Measurements from ENCODE around the gene SCAI. TPM values are rescaled to one million over a fixed set of nuclear protein-coding genes. Genes with fewer than 3 reads are reported as not detected.

The SCAI gene
- total and polyA plus RNA-seq, 10 donors, result 1.6 to 19.6 (median 7.5) TPM

- H3K4me3 ChIP-seq, result no peak overlapping the region
- H3K27ac ChIP-seq, result no peak overlapping the region
- no peak for TF ChIP-seq CTCF (IDR thresholded peaks at IDR 0.05 in 8 of 11, conservative IDR thresholded peaks at IDR 0.05 in 3 of 11)
- no peak for TF ChIP-seq POLR2AphosphoS5 (IDR thresholded peaks at IDR 0.05)
- no peak for TF ChIP-seq POLR2A (IDR thresholded peaks at IDR 0.05)
- 76 to 89% (median 79%) methylated on average over 3 of the region's 3 CpGs for WGBS, 5 donors
- H3K36me3 ChIP-seq, result peaks cover 0 to 46% (median 33%) of the 10 kb centered on the region in 6 donors
- no peak for DNase-seq
- no peaks in the 10 kb centered on the region for H3K9me3 ChIP-seq
- H3K27me3 ChIP-seq (replicated peaks in 1 of 7), result no peaks in the 10 kb centered on the region
- peaks cover 6 to 24% (median 10%) of the 10 kb centered on the region in 6 donors for H3K4me1 ChIP-seq
- intact Hi-C loops (cut with DNase I; ENCODE audit: low total_unique reads), result loop anchor here (5.0 to 10.0 kb wide), 3 partner anchors 203 to 375 kb away; partner anchors contain the start of genes GOLGA1, NR6A1 and WDR38
Measured at GRCh38 chr9:125147401-125147951, 4.1 kb upstream of the SCAI start.

- no peak for TF ChIP-seq POLR2A (IDR thresholded peaks at IDR 0.05)
- TF ChIP-seq CTCF (IDR thresholded peaks at IDR 0.05 in 8 of 11, conservative IDR thresholded peaks at IDR 0.05 in 3 of 11), result no peak
- no peak for TF ChIP-seq POLR2AphosphoS5 (IDR thresholded peaks at IDR 0.05)
- peaks cover 11 to 36% (median 17%) of the 10 kb centered on the region in 6 donors for H3K4me1 ChIP-seq
- H3K4me3 ChIP-seq, result no peak overlapping the region
- peaks cover 0 to 34% (median 20%) of the 10 kb centered on the region in 6 donors for H3K36me3 ChIP-seq
- H3K27ac ChIP-seq, result no peak overlapping the region
- intact Hi-C loops (cut with DNase I; ENCODE audit: low total_unique reads), result loop anchor here (5.0 to 10.0 kb wide), 3 partner anchors 201 to 374 kb away; partner anchors contain the start of genes GOLGA1, NR6A1 and WDR38
- H3K9me3 ChIP-seq, result no peaks in the 10 kb centered on the region
- 51 to 82% (median 61%) methylated on average over 4 of the region's 4 CpGs for WGBS, 5 donors
- H3K27me3 ChIP-seq (replicated peaks in 1 of 7), result no peaks in the 10 kb centered on the region
- no peak for DNase-seq
Measured at GRCh38 chr9:125146247-125146646, 2.9 kb upstream of the SCAI start.

GRCh38 chr9:125145425-125145824 is 2.1 kb upstream of the SCAI start:
- TF ChIP-seq CTCF (IDR thresholded peaks at IDR 0.05 in 8 of 11, conservative IDR thresholded peaks at IDR 0.05 in 3 of 11) (no peak), POLR2A (IDR thresholded peaks at IDR 0.05) (no peak), POLR2AphosphoS5 (IDR thresholded peaks at IDR 0.05) (no peak)
- no peak overlapping the region for H3K4me3 ChIP-seq
- 63 to 82% (median 75%) methylated on average over 4 of the region's 4 CpGs for WGBS, 5 donors
- peaks cover 0 to 26% (median 12%) of the 10 kb centered on the region in 6 donors for H3K36me3 ChIP-seq
- H3K27ac ChIP-seq, result no peak overlapping the region
- no peaks in the 10 kb centered on the region for H3K9me3 ChIP-seq
- no peaks in the 10 kb centered on the region for H3K27me3 ChIP-seq (replicated peaks in 1 of 7)
- intact Hi-C loops (cut with DNase I; ENCODE audit: low total_unique reads), result loop anchor here (5.0 to 10.0 kb wide), 3 partner anchors 201 to 373 kb away; partner anchors contain the start of genes GOLGA1, NR6A1 and WDR38
- no peak for DNase-seq
- peaks cover 11 to 40% (median 17%) of the 10 kb centered on the region in 6 donors for H3K4me1 ChIP-seq

Measured in spleen (tissue), 11 donors.